Type B pancreatic cell (in vitro differentiated cells): Measurements from ENCODE around the gene SLC22A9. TPM values are rescaled to one million over a fixed set of nuclear protein-coding genes. Genes with fewer than 3 reads are reported as not detected.
"Not testable (repeated sequence)": the region's sequence is repeated elsewhere in the genome, so short reads cannot be mapped to it uniquely, and the experiment has no call there.

Experiments used
- DNase-seq: peaks from one replicate; pipeline ENCODE4 v3.0.0; 2021; ENCODE audit warnings: mixed read lengths; ENCODE audit not compliant: unreplicated experiment; ENCODE audit errors: extremely low spot score
- H3K27ac Mint-ChIP-seq: 2 replicates; pipeline ENCODE4 v1.8.0; 2021; ENCODE audit warnings: mild to moderate bottlenecking, mixed read lengths
- H3K27me3 Mint-ChIP-seq: 2 replicates; pipeline ENCODE4 v1.8.0; 2021; ENCODE audit warnings: mixed read lengths
- H3K36me3 Mint-ChIP-seq: 2 replicates; pipeline ENCODE4 v1.8.0; 2021; ENCODE audit warnings: mixed read lengths
- H3K4me1 Mint-ChIP-seq: one replicate; pipeline ENCODE4 v1.8.0; 2021; ENCODE audit warnings: mixed read lengths; ENCODE audit not compliant: unreplicated experiment
- H3K4me3 Mint-ChIP-seq: 2 replicates; pipeline ENCODE4 v1.8.0; 2021; ENCODE audit warnings: mild to moderate bottlenecking, mixed read lengths
- H3K9me3 Mint-ChIP-seq: 2 replicates; pipeline ENCODE4 v1.8.0; 2021; ENCODE audit warnings: mixed read lengths
- CTCF ChIP-seq: fragments of 200-600 bp; sonication (generic); conservative IDR thresholded peaks from 2 replicates; pipeline ENCODE4 v1.5.0; 2021; ENCODE audit warnings: antibody characterized with exemption, mild to moderate bottlenecking
- long read RNA-seq: library from polyadenylated mRNA; unstranded; transcript quantifications from one replicate; pipeline ENCODE4 v2.0.0, GENCODE V29; 2020
- total RNA-seq: library from RNA; stranded (reverse); gene quantifications from 2 replicates; pipeline ENCODE4 v1.2.1, GENCODE V29; 2021; ENCODE audit warnings: low replicate concordance

SLC22A9 gene
- 0.19 and 0.24 TPM in 2 replicates for total RNA-seq
- long read RNA-seq, partial matches to known transcripts, result 0 of 1 reads
- long read RNA-seq, other reads (novel, unspliced or antisense), result 0 of 1 reads

GRCh38 chr11:63369165-63369970, at the start of gene SLC22A9:
Gene SLC22A9 (plus strand): TSS chr11:63369785. CDS start chr11:63370057, 272 bp downstream.
- Mint-ChIP-seq H3K27me3 (peaks cover 4% of the 10 kb centered on the region), H3K36me3 (no peaks in the 10 kb centered on the region), H3K4me3 (no peak within 1 kb of the TSS), H3K4me1 (no peaks in the 10 kb centered on the region), H3K27ac (no peak within 1 kb of the TSS), H3K9me3 (no peaks in the 10 kb centered on the region)
- no peak for TF ChIP-seq CTCF
- no peak for DNase-seq

GRCh38 chr11:63321723-63322122, 47.9 kb upstream of the SLC22A9 start:
- Mint-ChIP-seq H3K27me3 (peaks cover 4% of the 10 kb centered on the region), H3K4me3 (no peak overlapping the region), H3K36me3 (peaks cover 4% of the 10 kb centered on the region), H3K4me1 (no peaks in the 10 kb centered on the region), H3K9me3 (peaks cover 25% of the 10 kb centered on the region), H3K27ac (no peak overlapping the region)
- TF ChIP-seq CTCF, result no peak
- no peak for DNase-seq

GRCh38 chr11:63335089-63335488, 34.5 kb upstream of the SLC22A9 start:
- not testable (repeated sequence) for DNase-seq, H3K4me3 Mint-ChIP-seq, H3K27ac Mint-ChIP-seq, H3K27me3 Mint-ChIP-seq, H3K36me3 Mint-ChIP-seq
- Mint-ChIP-seq H3K9me3 (peaks cover 10% of the 10 kb centered on the region), H3K4me1 (peaks cover 12% of the 10 kb centered on the region)

- no peak for TF ChIP-seq CTCF
- DNase-seq, result no peak
- Mint-ChIP-seq H3K9me3 (peaks cover 10% of the 10 kb centered on the region), H3K36me3 (peaks cover 6% of the 10 kb centered on the region), H3K4me1 (peaks cover 12% of the 10 kb centered on the region), H3K27me3 (peaks cover 8% of the 10 kb centered on the region), H3K27ac (no peak overlapping the region), H3K4me3 (no peak overlapping the region)
Observed at GRCh38 chr11:63337070-63337469, 32.5 kb upstream of the SLC22A9 start.

- no peaks in the 10 kb centered on the region for H3K9me3 Mint-ChIP-seq
- no peaks in the 10 kb centered on the region for H3K36me3 Mint-ChIP-seq
- H3K4me1 Mint-ChIP-seq, result no peaks in the 10 kb centered on the region
- TF ChIP-seq CTCF, result no peak
- DNase-seq, result no peak
- peaks cover 10% of the 10 kb centered on the region for H3K27me3 Mint-ChIP-seq
- H3K4me3 Mint-ChIP-seq, result no peak overlapping the region
- no peak overlapping the region for H3K27ac Mint-ChIP-seq
Observed at GRCh38 chr11:63343130-63343529, 26.5 kb upstream of the SLC22A9 start.

GRCh38 chr11:63352144-63352543, 17.4 kb upstream of the SLC22A9 start:
- Mint-ChIP-seq H3K9me3 (no peaks in the 10 kb centered on the region), H3K27ac (no peak overlapping the region), H3K4me3 (no peak overlapping the region), H3K27me3 (peaks cover 11% of the 10 kb centered on the region), H3K36me3 (no peaks in the 10 kb centered on the region), H3K4me1 (no peaks in the 10 kb centered on the region)
- TF ChIP-seq CTCF, result no peak
- DNase-seq, result no peak
